CD4-positive, alpha-beta T cell treated with Interleukin-12 subunit alpha and Interleukin-12 subunit beta, for 1 hour (primary cell): Measurements from ENCODE around the gene ZBTB8B.
"Not testable (repeated sequence)": the region's sequence is repeated elsewhere in the genome, so short reads cannot be mapped to it uniquely, and the experiment has no call there.

Source experiments
- DNase-seq: peaks from one replicate; pipeline ENCODE4 v3.0.0-alpha.2; 2020

The ZBTB8B gene

DNA sequence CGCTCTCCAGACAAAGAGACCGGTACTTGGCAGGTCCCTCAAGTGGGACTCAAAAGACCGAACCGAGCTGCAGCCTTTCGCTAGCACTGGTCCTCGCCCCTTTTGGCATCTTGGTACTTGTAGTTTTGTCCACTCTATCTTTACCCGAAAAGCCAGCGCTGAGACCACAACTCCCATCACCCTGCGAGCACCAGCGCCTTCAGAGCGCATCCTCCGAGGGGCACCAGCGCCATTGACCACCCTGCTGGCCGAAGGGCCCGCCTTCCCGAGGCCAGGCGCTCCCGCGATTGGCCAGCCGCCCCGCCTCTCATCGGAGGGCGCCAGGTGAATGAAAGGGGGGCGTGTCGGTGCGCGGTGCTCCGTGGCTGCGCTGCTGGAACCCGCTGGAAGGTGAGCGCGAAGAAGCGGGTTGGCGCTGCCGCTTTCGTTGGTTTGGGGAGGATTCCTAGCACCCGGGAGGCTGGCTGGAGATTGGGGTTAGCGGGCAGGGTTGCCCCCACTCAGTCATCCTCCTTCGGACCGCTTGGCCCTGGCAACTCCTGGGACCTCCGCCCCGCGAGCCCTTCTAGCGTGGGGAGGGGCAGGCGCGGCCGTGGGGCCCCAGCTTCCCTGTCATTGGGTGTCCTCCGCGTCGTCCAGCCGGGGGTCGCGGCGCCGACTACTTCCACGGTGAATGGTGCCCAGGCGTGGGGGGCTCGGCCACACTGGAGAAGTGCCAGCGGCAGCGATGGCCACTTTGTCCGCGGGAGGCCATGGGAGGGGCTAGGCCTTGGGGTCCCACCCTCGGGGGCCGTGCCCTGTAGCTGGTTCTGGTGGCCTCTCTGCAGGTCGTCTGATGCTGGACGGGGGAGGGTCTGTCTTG lies at the start of gene ZBTB8B:
Gene ZBTB8B (plus strand): TSS at position 357 of the 862 bp plus-strand sequence. CDS start 5,553 bp downstream, outside the sequence.
- peak; percentile 6 for DNase-seq

DNA sequence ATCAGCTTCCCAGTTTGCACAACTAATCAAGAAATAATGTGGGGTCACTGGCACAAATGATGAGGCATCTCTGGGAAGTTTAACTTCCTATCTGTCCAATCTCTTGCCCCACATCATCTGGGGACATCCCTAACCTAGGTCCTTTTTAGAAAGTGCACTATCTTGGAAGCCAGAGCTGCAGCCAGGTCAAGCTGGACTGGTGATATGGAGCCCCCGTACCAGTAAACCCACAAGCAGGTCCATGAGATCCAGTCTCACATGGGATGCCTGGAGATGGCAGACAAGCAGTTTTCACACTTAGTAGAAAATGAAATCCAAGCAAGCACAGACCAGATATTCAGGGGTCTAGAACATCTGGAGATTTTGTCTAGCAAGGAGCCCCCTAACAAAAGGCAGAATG lies 43.1 kb upstream of the ZBTB8B start:
- no peak for DNase-seq

DNA sequence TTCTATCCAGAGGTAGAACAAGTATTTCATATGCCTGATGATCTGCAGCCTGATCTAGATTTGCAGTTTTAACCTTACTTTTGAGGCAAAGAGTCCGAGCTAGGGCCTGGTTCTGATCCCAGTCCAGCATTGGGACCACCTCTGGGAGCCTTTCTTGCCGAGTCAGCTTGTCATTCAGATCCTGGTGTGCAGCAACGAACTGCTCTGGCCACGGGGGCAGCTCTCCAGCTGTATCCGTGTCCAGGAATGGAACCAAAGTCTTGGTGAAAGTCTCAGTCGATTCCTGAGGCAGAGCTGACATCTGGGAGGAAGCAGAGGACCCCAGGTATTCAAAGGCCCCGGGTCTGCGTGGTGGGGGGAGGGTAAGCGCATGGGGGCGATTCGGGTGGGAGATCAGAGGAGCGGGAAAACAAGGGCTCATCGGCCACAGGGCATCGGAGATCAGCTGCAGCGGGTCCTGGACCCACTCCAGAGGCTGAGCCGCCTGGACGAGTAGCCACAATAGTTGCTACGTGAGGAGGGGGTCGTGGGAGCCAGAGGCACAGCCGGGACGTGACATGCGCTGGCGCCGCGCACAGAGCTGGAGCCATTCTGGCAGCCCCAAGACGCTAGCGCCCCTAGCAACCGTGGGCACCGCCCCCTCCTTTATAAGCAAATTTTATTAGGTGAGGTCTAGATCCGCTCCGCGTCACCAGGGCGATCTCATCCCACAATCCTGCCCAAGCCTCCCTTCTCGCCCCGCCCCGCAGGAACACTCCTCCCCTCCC lies 38.2 kb upstream of the ZBTB8B start:
- DNase-seq = no peak

DNA sequence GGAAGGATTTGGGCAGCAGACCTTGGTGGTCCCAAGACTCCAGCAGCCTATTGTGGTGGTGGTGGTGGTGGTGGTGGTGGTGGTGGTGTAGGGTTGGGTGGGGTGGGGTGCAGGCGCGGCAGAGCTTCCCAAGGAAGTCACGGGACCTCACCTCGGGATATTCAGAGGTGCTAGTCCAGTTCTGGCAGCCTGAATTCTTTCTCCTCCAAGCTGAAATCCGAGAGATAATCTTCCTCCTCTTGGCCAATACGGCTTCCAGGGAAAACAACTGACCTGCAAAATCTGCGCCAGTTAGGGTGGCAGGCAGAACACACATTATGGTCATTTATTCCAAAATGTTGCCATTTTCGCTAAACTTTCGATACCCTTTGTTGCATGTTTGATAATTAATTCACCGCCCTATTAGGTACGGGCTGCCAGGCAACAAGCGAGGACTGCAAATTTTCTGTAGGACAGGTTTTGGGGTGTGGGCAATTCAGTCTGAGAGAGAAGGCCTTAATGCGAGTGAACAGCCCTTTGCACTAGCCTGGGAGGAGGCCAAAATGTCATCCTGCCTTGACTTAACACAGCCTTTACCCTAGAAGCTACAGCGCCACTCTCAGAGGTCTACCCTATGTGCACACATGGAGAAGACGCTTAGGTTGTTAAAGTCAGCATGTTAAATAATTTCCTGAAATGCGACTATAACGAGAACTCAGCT lies 37.5 kb upstream of the ZBTB8B start:
- DNase-seq = no peak

DNA sequence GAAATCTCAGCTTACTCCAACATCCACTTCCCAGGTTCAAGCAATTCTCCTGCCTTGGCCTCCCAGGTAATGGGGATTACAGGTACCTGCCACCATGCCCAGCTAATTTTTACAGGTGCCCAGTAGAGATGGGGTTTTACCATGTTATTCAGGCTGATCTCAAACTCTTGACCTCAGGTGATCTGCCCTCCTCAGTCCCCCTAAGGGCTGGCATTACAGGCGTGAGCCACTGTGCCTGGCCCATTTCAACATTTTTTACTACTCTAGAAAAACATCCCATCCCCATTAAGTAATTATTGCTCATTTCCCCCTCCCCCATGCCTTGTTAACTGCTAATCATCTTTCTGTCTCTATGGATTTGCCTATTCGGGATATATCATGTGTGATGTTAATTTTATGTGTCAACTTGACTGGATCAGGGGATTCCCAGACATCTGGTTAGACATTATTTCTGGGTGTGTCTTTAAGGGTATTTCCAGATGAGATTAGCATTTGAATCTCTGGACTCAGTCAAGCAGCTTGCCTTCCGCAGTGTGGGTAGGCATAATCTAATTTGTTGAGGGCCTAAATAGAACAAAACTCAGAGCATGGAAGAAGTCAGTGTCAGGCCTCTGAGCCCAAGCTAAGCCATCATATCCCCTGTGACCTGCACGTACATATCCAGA lies 33.0 kb upstream of the ZBTB8B start:
- DNase-seq = no peak

DNA sequence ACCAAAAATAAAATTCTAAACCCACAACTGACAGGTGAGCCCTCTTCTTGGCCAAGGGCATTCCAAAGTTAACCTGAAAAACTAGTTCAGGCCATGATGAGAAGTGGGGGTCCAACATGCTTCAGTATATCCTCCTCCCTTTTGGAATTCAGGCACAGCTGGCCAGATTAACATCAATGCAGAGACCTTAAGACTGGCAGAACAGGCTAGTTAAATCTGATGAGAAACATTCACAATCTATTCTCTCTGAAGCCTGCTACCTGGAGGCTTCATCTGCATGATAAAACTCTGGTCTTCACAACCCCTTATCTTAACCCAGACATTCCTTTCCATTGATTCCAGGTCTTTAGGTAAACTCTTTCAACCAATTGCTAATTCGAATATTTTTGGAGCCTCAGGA lies 26.7 kb upstream of the ZBTB8B start:
- DNase-seq = no peak

DNA sequence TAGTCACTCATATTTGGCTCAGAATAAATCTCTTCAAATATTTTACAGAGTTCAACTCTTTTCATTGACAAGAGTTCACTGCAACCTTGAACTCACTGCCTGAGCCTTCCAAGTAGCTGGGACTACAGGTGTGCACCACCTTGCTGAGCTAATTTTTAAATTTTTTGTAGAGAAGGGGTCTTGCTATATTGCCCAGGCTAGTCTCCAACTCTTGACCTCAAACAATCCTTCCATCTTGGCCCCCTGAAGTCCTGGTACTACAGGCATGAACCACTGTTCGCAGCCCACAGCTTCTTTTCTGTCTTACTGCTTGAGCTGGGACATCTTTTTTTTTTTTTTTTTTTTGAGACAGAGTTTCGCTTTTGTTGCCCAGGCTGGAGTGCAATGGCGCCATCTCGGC lies 26.1 kb upstream of the ZBTB8B start:
- DNase-seq = not testable (repeated sequence)

DNA sequence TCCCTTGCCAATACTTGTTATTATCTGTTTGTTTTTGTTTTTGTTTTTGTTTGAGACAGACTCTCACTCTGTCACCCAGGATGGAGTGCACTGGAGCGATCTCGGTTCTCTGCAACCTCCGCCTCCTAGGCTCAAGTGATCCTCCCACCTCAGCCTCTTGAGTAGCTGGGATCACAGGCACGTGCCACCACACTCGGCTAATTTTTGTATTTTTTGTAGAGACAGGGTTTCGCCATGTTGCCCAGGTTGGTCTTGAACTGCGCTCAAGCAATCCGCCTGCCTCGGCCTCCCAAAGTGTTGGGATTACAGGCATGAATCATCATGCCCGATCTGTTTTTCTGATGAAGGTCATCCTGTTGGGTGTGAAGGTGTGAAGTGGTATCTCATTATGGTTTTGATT lies 23.4 kb upstream of the ZBTB8B start:
- DNase-seq = not testable (repeated sequence)

DNA sequence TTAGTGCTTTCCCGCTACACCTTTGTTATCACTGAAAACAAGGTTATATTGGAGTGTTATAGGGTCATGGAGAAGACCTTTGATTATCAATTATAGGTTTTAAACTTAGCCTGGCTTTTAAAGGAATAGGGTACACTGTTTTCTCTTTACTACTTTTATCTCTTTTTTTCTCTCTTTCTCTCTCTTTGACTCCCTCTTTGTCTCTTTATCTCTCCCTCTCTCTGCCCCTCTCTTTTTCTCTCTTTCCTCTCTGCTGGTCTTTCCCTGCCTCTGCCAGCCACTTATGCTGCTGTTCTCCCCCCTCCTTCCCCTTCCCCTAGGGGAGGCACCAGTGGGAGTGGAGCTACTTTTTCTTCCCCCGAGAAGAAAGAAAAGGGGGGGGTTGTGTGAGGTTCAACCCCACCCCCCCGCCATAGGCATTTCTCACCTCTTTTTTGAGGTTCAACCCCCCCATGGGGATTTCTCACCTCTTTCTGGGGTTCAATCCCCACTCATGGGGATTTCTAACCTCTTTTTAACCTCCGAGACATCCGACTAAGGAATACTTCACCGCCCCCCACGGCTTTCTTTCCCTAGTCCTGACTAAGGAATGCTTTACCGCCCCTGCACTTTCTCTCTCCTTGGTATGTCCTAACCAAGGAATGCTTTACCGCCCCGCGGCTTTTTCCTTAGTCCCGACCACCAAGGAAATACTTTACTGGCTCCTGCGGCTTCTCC lies 17.2 kb upstream of the ZBTB8B start:
- DNase-seq = no peak

DNA sequence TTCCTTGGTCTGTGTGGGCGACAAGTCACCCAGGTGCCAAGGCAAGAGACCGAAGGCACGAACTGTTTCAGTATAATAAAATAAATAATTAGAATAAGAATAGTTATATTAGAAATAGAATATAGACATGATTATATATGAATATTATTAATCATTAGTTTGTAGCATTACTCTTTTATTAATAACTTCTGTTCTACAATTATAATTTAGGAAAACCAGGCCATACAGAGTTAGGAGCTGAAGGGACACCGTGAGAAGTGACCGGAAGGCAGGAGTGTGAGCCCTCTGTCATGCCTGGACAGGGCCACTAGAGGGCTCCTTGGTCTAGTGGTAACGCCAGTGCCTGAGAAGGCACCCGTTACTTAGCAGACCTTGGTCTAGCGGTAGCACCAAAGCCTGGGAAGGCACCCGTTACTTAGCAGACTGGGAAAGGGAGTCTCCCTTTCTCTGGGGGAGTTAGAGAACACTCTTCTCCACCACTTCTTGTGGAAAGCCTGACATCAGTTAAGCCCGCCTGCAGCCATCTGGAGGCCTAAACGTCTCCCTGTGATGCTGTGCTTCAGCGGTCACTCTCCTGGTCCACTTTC lies 16.6 kb upstream of the ZBTB8B start:
- DNase-seq = peak; percentile 28

DNA sequence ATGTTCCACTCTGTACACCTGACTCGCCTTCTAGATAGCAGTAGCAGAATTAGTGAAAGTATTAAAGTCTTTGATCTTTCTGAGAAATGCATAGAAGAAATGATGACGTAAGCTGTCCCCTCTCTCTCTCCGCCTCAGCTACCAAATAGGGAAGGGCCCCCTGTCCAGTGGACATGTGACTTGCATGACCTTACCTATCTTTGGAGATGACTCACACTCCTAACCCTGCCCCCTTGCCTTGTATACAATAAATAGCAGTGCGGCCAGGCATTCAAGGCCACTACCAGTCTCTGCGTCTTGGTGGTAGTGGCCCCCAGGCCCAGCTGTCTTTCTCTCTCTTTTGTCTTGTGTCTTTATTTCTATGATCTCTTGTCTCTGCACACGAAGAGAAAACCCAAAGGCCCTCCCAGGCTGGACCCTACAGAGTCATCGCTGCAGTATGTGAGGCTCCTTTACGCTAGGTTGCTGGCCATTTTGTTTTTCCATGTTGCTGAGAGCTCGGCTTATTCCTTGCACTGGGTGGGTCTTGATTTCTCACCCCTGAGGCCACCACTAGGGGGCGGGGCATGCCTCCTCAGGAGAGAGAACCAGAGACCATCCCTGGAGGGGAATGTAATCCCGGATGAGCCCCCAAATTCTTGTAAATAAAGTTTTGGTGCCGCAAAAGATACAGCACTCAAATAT lies 16.0 kb upstream of the ZBTB8B start:
- no peak for DNase-seq

DNA sequence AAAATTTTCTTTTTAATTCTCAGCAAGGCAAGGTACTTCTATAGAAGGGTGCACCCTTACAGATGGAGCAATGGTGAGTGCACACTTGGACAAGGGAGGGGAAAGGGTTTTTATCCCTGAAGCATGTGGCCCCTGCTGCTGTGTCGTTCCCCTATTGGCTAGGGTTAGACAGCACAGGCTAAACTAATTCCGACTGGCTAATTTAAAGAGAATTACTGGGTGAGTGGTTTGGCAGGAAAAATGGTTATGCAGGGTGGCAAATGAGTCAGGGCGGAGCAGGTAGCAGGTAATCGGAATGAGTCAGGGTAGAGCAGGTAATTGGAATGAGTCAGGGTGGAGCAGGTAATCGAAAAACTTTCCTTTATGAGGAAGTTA lies 15.4 kb upstream of the ZBTB8B start:
- DNase-seq = not testable (repeated sequence)

DNA sequence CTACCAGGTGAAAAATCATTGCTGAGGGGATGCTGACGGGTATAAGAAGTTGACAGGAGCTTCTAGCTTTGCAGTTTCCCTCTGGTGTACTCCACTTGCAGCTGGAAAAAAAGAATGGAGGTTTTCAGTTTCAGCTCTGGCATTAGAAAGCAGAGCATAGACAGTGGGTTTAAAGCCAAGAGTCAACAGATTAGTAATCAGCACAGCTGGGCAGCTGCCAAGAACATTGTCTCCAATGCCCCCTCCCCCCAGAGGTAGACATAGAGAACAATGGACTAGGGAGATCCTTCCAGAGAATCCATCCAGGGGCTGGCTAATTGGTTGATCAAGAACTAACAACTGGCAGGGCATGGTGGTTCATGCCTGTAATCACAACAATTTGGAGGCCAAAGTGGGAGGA lies 10.1 kb upstream of the ZBTB8B start:
- no peak for DNase-seq

DNA sequence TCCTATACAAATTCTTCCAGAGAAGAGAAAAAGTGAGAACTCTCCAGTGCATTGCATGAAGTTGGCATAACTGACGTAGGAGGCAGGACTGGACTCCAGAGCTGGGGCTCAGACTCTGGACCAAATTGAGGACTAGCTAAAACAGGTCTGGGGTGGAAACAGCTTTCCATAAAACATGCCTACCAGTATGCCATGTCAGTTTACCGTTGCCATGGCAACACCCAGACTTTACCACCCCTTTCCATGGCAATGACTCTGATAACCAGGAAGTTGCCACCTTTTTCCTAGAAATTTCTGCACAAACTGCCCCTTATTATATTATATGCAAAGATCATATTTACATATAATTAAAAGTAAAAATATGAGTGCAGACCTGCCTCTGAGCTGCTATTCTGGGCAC lies 8.9 kb upstream of the ZBTB8B start:
- DNase-seq = no peak

DNA sequence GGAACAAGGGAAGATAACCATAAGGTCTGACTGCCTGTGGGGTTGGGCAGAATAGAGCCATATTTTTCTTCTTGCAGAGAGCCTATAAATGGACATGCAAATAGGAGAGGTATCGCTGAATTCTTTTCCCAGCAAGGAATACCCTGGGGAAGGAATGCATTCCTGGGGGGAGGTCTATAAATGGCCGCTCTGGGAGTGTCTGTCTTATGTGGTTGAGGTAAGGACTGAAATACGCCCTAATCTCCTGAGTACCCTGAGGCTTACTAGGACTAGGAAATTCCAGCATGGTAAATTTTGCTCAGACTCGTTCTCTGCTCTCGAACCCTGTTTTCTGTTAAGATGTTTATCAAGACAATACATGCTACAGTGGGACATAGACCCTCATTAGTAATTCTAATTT lies 6.1 kb upstream of the ZBTB8B start:
- not testable (repeated sequence) for DNase-seq

DNA sequence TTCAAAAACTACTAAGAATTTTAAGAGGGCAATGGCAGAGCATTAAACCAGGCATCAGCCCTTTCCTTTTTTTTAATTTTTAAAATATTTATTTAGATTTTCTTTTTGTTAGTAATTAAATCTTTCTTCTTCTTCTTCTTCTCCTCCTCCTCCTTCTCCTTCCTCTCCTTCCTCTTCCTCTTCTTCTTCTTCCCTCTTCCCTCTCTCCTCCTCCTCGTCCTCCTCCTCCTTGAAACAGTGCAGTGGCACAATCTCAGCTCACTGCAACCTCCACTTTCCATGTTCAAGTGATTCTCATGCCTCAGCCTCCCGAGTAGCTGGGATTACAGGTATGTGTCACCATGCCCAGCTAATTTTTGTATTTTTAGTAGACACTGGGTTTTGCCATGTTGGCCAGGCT lies 1.9 kb upstream of the ZBTB8B start:
- not testable (repeated sequence) for DNase-seq

DNA sequence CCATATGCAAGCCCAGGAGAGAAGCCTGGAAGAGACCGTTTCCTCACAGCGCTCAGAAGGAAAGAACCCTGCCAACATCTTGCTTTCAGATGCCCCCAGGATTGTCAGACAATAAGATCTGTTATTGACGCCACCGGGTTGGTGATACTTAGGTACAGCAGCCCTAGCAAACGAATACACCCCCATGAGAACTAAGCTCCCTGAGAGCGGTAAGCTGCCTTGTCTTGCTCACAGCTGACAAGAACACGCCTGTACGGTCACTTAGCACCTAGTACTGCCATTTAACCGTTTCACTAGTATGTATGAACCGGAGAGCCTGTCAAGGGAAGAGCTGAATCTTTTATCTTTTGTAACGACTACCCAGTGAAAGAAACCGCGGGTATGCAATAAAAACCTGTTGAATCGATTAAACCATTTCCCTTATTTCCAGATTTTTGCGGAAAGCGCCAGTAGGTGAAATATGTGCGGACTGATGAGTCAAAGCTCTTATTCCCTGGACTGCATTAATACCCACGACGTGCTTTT lies 619 bp upstream of the ZBTB8B start:
- DNase-seq = no peak

DNA sequence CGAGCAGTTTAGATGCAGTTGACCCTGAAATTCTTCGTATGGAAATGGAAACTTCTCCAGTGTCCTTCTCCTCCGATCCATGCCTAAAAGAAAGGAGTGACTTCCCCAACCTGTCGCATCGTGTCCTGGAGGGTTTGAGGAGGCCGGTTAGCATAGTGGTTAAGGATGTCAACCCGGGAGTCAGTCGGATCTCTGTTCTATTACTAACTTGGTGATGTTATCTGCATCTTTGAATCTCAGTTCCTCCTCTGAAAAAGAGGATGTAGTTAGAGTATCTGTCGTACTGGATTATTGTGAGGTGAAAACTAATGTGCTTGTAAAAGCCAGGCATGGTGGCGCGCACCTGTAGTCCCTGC lies 684 bp downstream of the ZBTB8B start:
- DNase-seq = no peak

DNA sequence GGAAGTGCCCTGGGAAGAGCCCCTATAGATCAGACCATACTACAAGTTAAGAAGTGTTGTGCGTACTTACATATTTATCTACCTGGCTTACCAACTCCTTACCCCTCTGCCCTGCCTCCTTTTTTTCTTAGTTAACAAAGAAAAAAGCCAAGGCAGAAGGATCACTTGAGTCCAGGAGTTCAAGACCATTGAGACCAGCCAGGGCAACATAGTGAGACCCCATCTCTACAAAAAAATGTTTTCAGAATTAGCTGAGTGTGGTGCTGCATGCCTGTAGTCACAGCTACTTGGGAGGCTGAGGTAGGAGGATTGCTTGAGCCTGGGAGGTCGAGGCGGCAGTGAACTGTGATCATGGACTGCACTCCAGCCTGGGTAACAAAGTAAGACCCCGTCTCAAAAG lies 1.9 kb downstream of the ZBTB8B start:
- DNase-seq = no peak

DNA sequence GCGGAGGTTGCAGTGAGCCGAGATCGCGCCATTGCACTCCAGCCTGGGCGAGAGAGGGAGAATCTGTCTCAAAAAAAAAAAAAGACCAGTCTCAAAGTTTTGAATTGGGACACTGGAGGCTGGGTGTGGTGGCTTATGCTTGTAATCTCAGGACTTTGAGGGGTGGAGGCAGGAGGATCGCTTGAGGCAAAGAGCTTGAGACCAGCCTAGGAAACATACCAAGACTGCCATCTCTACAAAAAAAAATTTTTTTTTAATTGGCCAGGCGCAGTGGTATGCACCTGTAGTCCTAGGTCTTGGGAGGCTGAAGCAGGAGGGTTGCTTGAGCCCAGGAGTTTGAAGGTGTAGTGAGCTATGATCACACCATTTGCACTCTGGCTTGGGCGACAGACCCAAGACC lies 3.9 kb downstream of the ZBTB8B start:
- DNase-seq = no peak

DNA sequence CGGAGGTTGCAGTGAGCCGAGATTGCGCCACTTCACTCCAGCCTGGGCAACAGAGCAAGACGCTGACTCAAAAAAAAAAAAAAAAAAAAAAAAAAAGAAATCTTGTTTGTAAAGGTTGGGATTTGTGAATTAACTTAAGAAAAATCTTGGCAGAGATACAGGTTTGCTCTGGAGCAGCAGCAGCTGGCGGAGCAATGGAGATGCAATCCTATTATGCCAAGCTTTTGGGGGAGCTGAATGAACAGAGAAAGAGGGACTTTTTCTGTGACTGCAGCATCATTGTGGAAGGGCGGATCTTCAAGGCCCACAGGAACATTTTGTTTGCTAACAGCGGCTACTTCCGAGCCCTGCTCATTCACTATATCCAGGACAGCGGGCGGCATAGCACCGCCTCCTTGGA lies 5.6 kb downstream of the ZBTB8B start:
- no peak for DNase-seq
